Psoas muscle (tissue), 8 donors: ENCODE measurements around the gene TAOK3. TPM values are rescaled to one million over a fixed set of nuclear protein-coding genes. Genes with fewer than 3 reads are reported as not detected.

Source experiments
- ATAC-seq, 4 donors: fragments of 200-7000 bp; cut with Tn5 transposase; one replicate each; pipeline ENCODE4 v1.9.1; 2020; ENCODE audit warnings: moderate library complexity in 3 of 4, mild to moderate bottlenecking in 2 of 4
- DNase-seq, 2 donors: peaks; one replicate each; pipeline ENCODE4 v3.0.0-alpha.2; 2020
- H3K27ac ChIP-seq: fragments of 200-600 bp; one replicate; pipeline ENCODE4 v1.8.0; 2022
- H3K27me3 ChIP-seq, 3 donors: fragments of 200-600 bp in 1 of 3; one replicate each; pipeline versions ENCODE4 v1.6.1 to v1.8.0; 2013 to 2022; ENCODE audit warnings: low read length in 2 of 3, mild to moderate bottlenecking in 2 of 3, moderate library complexity in 1 of 3; ENCODE audit not compliant: insufficient read depth in 3 of 3
- H3K36me3 ChIP-seq, 2 donors: fragments of 200-600 bp in 1 of 2; one replicate each; pipeline versions ENCODE4 v1.6.1 to v1.8.0; 2013 to 2022; ENCODE audit warnings: low read depth in 1 of 2, mild to moderate bottlenecking in 1 of 2, moderate library complexity in 1 of 2; ENCODE audit not compliant: insufficient read depth in 1 of 2
- H3K4me1 ChIP-seq: fragments of 200-600 bp; one replicate; pipeline ENCODE4 v1.8.0; 2022
- H3K4me3 ChIP-seq: fragments of 200-600 bp; one replicate; pipeline ENCODE4 v1.8.0; 2022; ENCODE audit warnings: mild to moderate bottlenecking
- H3K9me3 ChIP-seq: fragments of 200-600 bp; one replicate; pipeline ENCODE4 v1.8.0; 2022
- CTCF ChIP-seq: fragments of 200-600 bp; IDR thresholded peaks from one replicate; pipeline ENCODE4 v1.8.0; 2022; ENCODE audit warnings: antibody characterized with exemption
- WGBS, 3 donors: extraction: QIAGEN DNeasy Blood & Tissue Kit; methylation state at CpG; one replicate each; pipeline versions ENCODE4 v1.1.6 to v1.1.7; 2013; 5-methylcytosine and 5-hydroxymethylcytosine counted together
- intact Hi-C, 2 donors: fragments of 100-400 bp; cut with DNase I; formaldehyde crosslinking; loops; one replicate each; pipeline versions ENCODE4 v1.11.0 to v1.14.2; 2022
- polyA plus RNA-seq, 3 donors: library from polyadenylated mRNA; stranded (reverse); fragments of 200-250 nt; gene quantifications; one replicate each; pipeline ENCODE4 v1.2.3, GENCODE V29; 2013
- total RNA-seq, 4 donors: library from RNA; stranded (reverse); fragmentation: NEBNext Ultra II Directional in 2 of 4; extraction: Animal tissue kit (Norgen Biotek cat#: 25700) in 2 of 4; gene quantifications; one replicate each; pipeline versions ENCODE4 v1.2.1 to v1.2.4, GENCODE V29; 2021 to 2023
- donor health status: healthy with polysubstance abuse.
- donor health status: DM: no; HTN: no; CAD: no; lungs with moderate emphysema.
- donor health status: Bipolar disorder and iron deficiency.
- donor health status: healthy.
- donor health status: DM: yes; HTN: yes; CAD: no.
- donor health status: DM: no; HTN: no; CAD: no.
- donor health status: DM: no; HTN: no; CAD: no.
- donor health status: DM: yes; HTN: yes; CAD: no.

The TAOK3 gene
- total and polyA plus RNA-seq, 7 donors = 6.5 to 22.2 (median 18.2) TPM

GRCh38 chr12:118374909-118375308 lies 2.2 kb upstream of the TAOK3 start:
- peak in 3 of 4 donors; percentile 19 to 56 (median 35) for ATAC-seq

GRCh38 chr12:118374126-118374725 lies 1.5 kb upstream of the TAOK3 start:
- TF ChIP-seq CTCF = no peak
- peak overlapping the region; percentile 96 for H3K27ac ChIP-seq
- H3K4me3 ChIP-seq = peak overlapping the region; percentile 99
- intact Hi-C loops = loop anchor here (10.0 kb wide), 2 partner anchors 249 to 499 kb away; no protein-coding TSS in a partner anchor
- 86 to 92% (median 91%) methylated on average over 14 of the region's 14 CpGs for WGBS, 3 donors
- no peaks in the 10 kb centered on the region for H3K9me3 ChIP-seq
- ATAC-seq (no peak), DNase-seq (no peak)
- no peaks in the 10 kb centered on the region for H3K27me3 ChIP-seq
- peaks cover 43% of the 10 kb centered on the region for H3K4me1 ChIP-seq
- H3K36me3 ChIP-seq = peaks cover 0 to 1% of the 10 kb centered on the region in 2 donors

More at GRCh38 chr12:118374909-118375308, 2.2 kb upstream of the TAOK3 start:
- Histone ChIP-seq H3K27ac (peak overlapping the region; percentile 96), H3K27me3 (no peaks in the 10 kb centered on the region), H3K4me3 (peak overlapping the region; percentile 99), H3K9me3 (no peaks in the 10 kb centered on the region), H3K36me3 (peaks cover 0 to 8% of the 10 kb centered on the region in 2 donors), H3K4me1 (peaks cover 42% of the 10 kb centered on the region)
- intact Hi-C loops = loop anchor here (10.0 kb wide), 2 partner anchors 250 to 500 kb away; no protein-coding TSS in a partner anchor
- DNase-seq = no peak
- WGBS, 3 donors = 38 to 43% (median 40%) methylated on average over 5 of the region's 5 CpGs
- no peak for TF ChIP-seq CTCF

DNA sequence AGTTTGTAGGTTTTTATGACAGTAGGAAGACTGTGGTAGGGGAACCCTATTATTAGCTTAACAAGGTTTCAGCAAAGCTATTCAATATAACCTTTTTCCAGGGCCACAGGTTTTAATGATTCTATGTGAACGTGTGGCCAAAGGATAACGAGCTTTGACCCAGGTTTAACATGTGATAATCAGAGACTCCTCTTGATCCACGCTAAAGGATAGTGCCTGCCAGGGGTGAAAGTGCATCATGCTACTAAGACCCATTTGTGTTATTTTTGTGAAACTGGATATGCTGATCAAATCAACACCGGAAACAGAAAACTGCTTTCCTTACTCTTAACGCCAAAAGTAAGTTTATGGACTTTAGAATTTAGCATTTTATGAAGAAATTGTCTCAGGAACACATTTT lies 909 bp upstream of the TAOK3 start:
- Histone ChIP-seq H3K27ac (peak overlapping the region; percentile 96), H3K4me3 (peak overlapping the region; percentile 99), H3K9me3 (no peaks in the 10 kb centered on the region), H3K36me3 (no peaks in the 10 kb centered on the region), H3K27me3 (no peaks in the 10 kb centered on the region), H3K4me1 (peaks cover 49% of the 10 kb centered on the region)
- TF ChIP-seq CTCF = no peak
- no peak for ATAC-seq
- 28 to 33% (median 32%) methylated on average over 5 of the region's 5 CpGs for WGBS, 3 donors
- intact Hi-C loops = loop anchor here (10.0 kb wide), 2 partner anchors 249 to 499 kb away; no protein-coding TSS in a partner anchor
- no peak for DNase-seq

- DNase-seq (peak; percentile 34 to 59), ATAC-seq (no peak)
- peak overlapping the region; percentile 96 for H3K27ac ChIP-seq
- 1 to 3% (median 1%) methylated on average over 39 to 60 of the region's 60 CpGs for WGBS, 3 donors
- H3K36me3 ChIP-seq = no peaks in the 10 kb centered on the region
- no peaks in the 10 kb centered on the region for H3K9me3 ChIP-seq
- TF ChIP-seq CTCF = no peak
- intact Hi-C loops = loop anchor here (2.0 to 10.0 kb wide), 3 partner anchors 247 to 497 kb away; no protein-coding TSS in a partner anchor
- peaks cover 42% of the 10 kb centered on the region for H3K4me1 ChIP-seq
- H3K4me3 ChIP-seq = peak overlapping the region; percentile 99
- no peaks in the 10 kb centered on the region for H3K27me3 ChIP-seq
Measured at GRCh38 chr12:118371321-118372282, 1.1 kb downstream of the TAOK3 start.
